ENCODE data around the gene MUC4.
"Not testable (repeated sequence)": the region's sequence is repeated elsewhere in the genome, so short reads cannot be mapped to it uniquely, and the experiment has no call there.

MUC4 gene

GRCh38 chr3:195718477-195718984 lies 93.2 kb downstream of the MUC4 start:
- TF ChIP-seq, protein P1, sequence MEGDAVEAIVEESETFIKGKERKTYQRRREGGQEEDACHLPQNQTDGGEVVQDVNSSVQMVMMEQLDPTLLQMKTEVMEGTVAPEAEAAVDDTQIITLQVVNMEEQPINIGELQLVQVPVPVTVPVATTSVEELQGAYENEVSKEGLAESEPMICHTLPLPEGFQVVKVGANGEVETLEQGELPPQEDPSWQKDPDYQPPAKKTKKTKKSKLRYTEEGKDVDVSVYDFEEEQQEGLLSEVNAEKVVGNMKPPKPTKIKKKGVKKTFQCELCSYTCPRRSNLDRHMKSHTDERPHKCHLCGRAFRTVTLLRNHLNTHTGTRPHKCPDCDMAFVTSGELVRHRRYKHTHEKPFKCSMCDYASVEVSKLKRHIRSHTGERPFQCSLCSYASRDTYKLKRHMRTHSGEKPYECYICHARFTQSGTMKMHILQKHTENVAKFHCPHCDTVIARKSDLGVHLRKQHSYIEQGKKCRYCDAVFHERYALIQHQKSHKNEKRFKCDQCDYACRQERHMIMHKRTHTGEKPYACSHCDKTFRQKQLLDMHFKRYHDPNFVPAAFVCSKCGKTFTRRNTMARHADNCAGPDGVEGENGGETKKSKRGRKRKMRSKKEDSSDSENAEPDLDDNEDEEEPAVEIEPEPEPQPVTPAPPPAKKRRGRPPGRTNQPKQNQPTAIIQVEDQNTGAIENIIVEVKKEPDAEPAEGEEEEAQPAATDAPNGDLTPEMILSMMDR (conservative IDR thresholded peaks at IDR 0.05; ENCODE audit: low read length): no peak
- no peak overlapping the region for H3K4me3 ChIP-seq (ENCODE audit: low read length)
- no peak for DNase-seq (ENCODE audit: low read depth)

DNA sequence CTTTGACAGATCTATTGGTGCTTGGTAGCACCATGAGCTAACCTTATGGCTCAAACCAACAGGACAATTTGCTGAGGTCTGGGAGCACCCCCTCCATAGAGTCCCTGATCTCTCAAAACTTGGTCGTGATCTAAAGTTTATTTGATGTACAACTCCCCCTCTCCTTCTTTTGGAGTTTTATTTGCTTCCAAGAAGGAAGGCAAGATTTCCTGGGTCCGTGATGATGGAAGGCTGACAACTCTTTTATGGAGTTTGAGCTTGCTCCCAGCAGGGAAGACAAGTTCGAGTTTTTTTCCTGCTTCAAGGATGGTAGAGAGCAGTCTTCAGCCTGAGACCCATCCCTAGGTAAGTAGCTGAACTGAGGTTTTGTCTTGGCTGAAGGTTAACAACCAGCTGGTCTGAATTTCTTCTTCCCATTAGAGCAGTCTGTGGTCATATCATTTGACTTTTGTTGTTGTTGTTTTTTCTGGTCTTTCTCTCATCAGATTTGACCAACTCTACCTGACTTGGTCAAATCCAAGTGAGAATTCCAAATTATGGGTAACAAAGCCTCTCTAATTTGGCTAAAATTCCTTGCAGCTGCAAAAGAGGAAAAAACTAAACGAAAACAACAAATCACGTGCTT lies 93.8 kb downstream of the MUC4 start:
- H3K4me3 ChIP-seq (ENCODE audit: low read length): no peak overlapping the region
- DNase-seq (ENCODE audit: low read depth): no peak
- TF ChIP-seq, protein P1 (conservative IDR thresholded peaks at IDR 0.05; ENCODE audit: low read length): no peak

DNA sequence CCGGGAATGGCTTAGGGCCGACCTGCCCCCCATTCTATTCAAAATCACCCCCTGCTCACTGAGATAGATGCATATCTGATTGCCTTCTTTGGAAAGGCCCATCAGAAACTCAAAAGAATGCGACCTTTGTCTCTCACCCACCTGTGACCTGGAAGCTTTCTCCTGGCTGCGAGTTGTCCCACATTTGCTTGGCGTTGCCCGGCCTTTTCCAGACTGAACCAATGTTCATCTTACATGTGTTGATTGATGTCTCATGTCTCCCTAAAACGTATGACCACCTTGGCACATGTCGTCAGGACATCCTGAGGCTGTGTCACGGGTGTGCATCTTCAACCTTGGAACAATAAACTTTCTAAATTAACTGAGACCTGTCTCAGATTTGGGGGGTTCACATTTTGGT lies 94.3 kb downstream of the MUC4 start:
- H3K4me3 ChIP-seq (ENCODE audit: low read length): no peak overlapping the region
- TF ChIP-seq, protein P1 (conservative IDR thresholded peaks at IDR 0.05; ENCODE audit: low read length): no peak
- no peak for DNase-seq (ENCODE audit: low read depth)

GRCh38 chr3:195715583-195716266 lies 96.0 kb downstream of the MUC4 start:
- H3K4me3 ChIP-seq (ENCODE audit: low read length): no peak overlapping the region
- DNase-seq (ENCODE audit: low read depth): no peak
- TF ChIP-seq, protein P1 (conservative IDR thresholded peaks at IDR 0.05; ENCODE audit: low read length): no peak

DNA sequence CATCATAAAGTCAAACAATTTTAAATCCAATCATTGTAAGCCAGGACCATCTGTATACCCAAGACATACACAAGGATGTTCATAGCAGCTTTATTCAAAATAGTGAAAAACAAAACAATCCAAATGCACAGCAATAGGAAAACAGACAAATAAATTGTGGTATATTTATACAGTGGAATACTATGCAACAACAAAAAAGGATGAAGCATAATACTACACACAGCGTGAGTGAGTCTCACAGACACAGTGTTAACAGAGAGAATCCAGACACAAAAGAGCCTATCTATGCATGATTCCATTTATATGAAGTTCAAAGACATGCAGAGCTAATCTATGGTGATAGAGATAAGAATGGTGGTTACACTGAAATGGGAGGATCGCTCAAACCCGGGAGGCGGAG lies 96.6 kb downstream of the MUC4 start:
- TF ChIP-seq, protein P1 (conservative IDR thresholded peaks at IDR 0.05; ENCODE audit: low read length): no peak
- H3K4me3 ChIP-seq (ENCODE audit: low read length): no peak overlapping the region
- no peak for DNase-seq (ENCODE audit: low read depth)

DNA sequence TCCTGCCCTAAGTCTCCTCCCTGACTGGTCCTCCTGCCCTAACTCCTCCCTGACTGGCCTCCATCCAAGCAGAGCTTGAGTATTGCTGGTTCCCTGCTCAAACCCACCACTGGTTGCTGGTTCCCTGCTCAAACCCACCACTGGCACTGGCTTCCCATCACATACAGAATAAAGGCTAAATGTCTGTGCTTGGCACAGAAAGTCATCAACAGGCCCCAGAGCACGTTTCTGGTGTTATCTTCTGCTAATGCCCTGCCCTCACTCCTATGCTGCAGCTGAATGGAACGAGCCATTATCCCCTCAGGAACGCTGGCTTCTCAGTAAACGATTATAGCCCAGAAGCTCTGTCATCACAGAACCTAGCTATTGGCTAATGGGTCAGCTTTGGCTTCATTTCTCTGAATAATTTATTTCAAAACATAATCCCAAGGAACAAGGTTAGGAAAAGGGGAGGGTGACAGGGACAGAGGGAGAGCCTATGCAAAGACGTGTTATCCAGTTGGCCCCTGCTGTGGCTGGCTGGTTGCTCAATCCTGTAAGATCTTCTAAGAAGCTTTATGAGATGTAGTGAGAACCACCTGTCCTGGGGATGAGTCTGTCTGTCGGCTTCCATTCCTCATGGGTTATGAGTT lies 97.2 kb downstream of the MUC4 start:
- no peak overlapping the region for H3K4me3 ChIP-seq (ENCODE audit: low read length)
- peak; percentile 39 for DNase-seq (ENCODE audit: low read depth)
- TF ChIP-seq, protein P1 (conservative IDR thresholded peaks at IDR 0.05; ENCODE audit: low read length): no peak

- not testable (repeated sequence) for H3K4me3 ChIP-seq (ENCODE audit: low read length); DNase-seq (ENCODE audit: low read depth)
Observed at GRCh38 chr3:195713150-195713549, 98.6 kb downstream of the MUC4 start.

DNA sequence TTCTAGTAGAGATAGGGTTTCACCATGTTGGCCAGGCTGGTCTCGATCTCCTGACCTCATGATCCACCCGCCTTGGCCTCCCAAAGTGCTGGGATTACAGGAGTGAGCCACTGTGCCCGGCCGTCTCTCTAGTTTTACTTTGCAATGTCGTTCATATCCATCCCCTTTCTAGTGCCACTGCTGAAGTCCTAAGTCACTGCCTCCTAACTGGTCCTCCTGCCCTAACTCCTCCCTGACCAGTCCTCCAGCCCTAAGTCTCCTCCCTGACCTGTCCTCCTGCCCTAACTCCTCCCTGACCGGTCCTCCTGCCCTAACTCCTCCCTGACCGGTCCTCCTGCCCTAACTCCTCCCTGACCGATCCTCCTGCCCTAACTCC lies 99.2 kb downstream of the MUC4 start:
- DNase-seq (ENCODE audit: low read depth); H3K4me3 ChIP-seq (ENCODE audit: low read length): not testable (repeated sequence)

Data from AG10803 (cell line).